BE2C (cell line): Measurements from ENCODE around the gene TFAP2C.

ENCODE experiments used
- DNase-seq: peaks from one replicate; pipeline ENCODE4 v3.0.0-alpha.2; 2020
- H3K27me3 ChIP-seq: fragments of 250-450 bp; sonication (Bioruptor Pico); 2 replicates; pipeline ENCODE4 v1.5.1; 2020; ENCODE audit warnings: mild to moderate bottlenecking
- H3K36me3 ChIP-seq: fragments of 250-450 bp; sonication (Bioruptor Pico); 2 replicates; pipeline ENCODE4 v1.5.1; 2020; ENCODE audit warnings: mild to moderate bottlenecking
- H3K4me1 ChIP-seq: fragments of 250-450 bp; sonication (Bioruptor Pico); 2 replicates; pipeline ENCODE4 v1.5.1; 2020
- H3K4me3 ChIP-seq: 2 replicates; pipeline ENCODE4 v1.5.1; 2011; ENCODE audit warnings: low read depth, low read length
- H3K9me3 ChIP-seq: fragments of 250-450 bp; sonication (Bioruptor Pico); 2 replicates; pipeline ENCODE4 v1.5.1; 2020
- TF ChIP-seq, protein P1 (sequence below): IDR thresholded peaks from 2 replicates; pipeline ENCODE4 v1.5.1; 2012; ENCODE audit warnings: mild to moderate bottlenecking, low read depth, low read length

Gene TFAP2C

DNA sequence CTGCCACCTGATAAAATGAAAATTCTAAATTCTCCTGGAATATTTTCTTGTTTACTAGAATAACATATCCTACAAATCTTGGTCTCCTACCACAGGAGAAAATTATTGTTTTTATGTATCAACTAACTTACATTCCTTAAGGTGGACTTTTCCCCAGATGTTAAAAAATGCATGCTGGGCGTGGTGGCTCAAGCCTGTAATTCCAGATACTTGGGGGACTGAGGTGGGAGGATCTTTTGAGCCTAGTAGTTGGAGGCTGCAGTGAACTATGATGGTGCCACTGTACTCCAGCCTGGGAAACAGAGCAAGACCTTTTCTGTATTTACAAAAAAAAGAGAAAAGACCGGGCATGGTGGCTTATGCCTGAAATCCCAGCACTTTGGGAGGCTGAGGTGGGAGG is 27.9 kb upstream of the TFAP2C start:
- DNase-seq = no peak
- H3K36me3 ChIP-seq = no peaks in the 10 kb centered on the region
- H3K4me3 ChIP-seq = no peak overlapping the region
- H3K9me3 ChIP-seq = no peaks in the 10 kb centered on the region
- H3K4me1 ChIP-seq = no peaks in the 10 kb centered on the region
- TF ChIP-seq, protein P1, sequence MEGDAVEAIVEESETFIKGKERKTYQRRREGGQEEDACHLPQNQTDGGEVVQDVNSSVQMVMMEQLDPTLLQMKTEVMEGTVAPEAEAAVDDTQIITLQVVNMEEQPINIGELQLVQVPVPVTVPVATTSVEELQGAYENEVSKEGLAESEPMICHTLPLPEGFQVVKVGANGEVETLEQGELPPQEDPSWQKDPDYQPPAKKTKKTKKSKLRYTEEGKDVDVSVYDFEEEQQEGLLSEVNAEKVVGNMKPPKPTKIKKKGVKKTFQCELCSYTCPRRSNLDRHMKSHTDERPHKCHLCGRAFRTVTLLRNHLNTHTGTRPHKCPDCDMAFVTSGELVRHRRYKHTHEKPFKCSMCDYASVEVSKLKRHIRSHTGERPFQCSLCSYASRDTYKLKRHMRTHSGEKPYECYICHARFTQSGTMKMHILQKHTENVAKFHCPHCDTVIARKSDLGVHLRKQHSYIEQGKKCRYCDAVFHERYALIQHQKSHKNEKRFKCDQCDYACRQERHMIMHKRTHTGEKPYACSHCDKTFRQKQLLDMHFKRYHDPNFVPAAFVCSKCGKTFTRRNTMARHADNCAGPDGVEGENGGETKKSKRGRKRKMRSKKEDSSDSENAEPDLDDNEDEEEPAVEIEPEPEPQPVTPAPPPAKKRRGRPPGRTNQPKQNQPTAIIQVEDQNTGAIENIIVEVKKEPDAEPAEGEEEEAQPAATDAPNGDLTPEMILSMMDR = no peak
- H3K27me3 ChIP-seq = no peaks in the 10 kb centered on the region

DNA sequence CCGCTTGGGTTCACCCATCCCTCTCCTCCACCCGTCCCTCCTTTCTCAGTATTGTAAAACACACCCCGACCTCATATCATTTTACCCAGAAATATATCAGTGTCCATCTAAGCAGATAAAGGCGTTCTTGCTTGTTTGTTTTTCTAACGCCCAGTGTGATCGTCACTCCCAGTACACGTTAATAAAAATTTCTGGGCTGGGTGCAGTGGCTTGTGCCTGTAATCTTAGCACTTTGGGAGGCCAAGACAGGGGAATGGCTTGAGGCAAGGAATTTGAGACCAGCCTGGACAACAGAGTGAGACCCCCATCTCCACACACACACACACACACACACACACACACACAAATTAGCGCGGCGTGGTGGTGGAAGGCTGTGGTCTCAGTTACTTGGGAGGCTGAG is 24.4 kb upstream of the TFAP2C start:
- H3K27me3 ChIP-seq = no peaks in the 10 kb centered on the region
- no peaks in the 10 kb centered on the region for H3K36me3 ChIP-seq
- no peaks in the 10 kb centered on the region for H3K4me1 ChIP-seq
- TF ChIP-seq, protein P1 = no peak
- no peak for DNase-seq
- H3K4me3 ChIP-seq = no peak overlapping the region
- H3K9me3 ChIP-seq = no peaks in the 10 kb centered on the region

- no peak for DNase-seq
- Histone ChIP-seq H3K36me3 (no peaks in the 10 kb centered on the region), H3K9me3 (no peaks in the 10 kb centered on the region), H3K4me3 (no peak overlapping the region), H3K4me1 (no peaks in the 10 kb centered on the region), H3K27me3 (no peaks in the 10 kb centered on the region)
- TF ChIP-seq, protein P1 = no peak
These were observed 23.7 kb upstream of the TFAP2C start for GRCh38 chr20:56605261-56605996.

- Histone ChIP-seq H3K27me3 (no peaks in the 10 kb centered on the region), H3K4me3 (no peak overlapping the region), H3K9me3 (no peaks in the 10 kb centered on the region), H3K36me3 (no peaks in the 10 kb centered on the region), H3K4me1 (no peaks in the 10 kb centered on the region)
- no peak for DNase-seq
- TF ChIP-seq, protein P1 = no peak
These were observed 22.7 kb upstream of the TFAP2C start for GRCh38 chr20:56606174-56606945.

DNA sequence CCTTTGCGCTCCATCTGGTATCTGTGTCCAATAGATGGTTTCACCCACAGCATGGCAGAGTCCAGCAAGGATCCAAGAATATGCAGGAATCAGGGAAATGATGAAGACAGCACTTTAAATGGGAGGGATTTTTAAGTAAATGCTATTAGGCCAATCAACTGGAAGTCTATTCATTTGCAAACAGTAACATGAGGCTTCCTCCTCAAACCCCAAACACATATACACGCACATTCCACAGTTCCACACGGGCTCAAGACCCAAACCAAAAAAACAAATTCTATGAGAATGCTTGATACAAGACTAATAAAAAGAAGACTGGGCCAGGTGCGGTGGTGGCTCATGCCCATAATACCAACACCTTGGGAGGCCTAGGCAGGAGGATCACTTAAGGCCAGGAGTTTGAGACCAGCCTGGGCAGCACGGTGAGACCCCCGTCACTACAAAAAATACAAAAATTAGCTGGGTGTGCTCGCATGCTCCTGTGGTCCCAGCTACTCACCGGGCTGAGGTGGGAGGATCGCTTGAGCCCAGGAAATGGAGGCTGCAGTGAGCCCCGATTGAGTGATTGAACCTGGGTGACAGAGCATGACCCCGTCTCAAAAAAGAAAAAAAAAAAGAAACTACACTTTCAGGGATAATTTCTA is 21.9 kb upstream of the TFAP2C start:
- Histone ChIP-seq H3K36me3 (no peaks in the 10 kb centered on the region), H3K9me3 (no peaks in the 10 kb centered on the region), H3K4me3 (no peak overlapping the region), H3K4me1 (no peaks in the 10 kb centered on the region), H3K27me3 (no peaks in the 10 kb centered on the region)
- TF ChIP-seq, protein P1 = no peak
- no peak for DNase-seq
